ENCODE data around the gene RARG. TPM values are rescaled to one million over a fixed set of nuclear protein-coding genes. Genes with fewer than 3 reads are reported as not detected.

The RARG gene
- total RNA-seq, 1 experiment from 2014 or later: 118 TPM

DNA sequence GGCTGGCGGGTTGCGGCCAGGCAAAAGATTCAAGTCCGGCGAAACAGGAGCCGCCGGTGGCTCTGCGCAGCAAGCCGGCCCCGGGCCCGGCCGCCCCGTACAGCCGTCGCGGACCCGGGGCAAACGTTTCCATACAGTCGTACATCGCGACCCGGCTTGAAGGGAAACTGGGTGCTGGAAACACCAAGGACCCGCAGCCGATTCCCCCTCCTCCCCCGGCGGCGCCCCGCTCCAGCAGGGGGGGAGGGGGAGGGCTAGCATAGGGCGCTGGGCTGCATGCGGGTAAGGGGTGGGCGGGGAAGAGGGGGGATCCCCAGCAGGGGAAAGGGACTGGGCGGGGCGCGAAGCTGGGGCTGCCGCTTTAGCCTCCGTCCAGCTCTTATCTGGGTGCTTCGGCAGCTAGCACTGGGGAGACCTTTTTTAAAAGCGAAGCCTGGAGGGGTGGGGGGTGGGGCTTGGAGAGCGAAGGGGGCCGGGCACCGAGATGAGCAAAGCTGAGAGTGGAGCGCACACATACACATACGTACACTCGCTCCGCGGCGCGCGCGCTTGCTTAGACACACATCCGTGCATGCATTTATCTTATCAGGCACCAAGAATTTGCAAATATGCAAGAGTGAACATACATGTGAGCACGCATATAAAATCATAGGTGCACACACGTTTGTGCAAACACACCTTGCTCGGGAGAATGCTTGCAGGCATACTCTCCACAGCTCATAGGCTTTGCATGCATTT lies 11.9 kb downstream of the RARG start:
- Histone ChIP-seq H3K79me2 (ENCODE audit: low read depth) (peaks cover 46% of the 10 kb centered on the region), H3K9me2 (ENCODE audit: insufficient read depth) (no peaks in the 10 kb centered on the region), H3K27me3 (ENCODE audit: insufficient read depth, low read depth) (no peaks in the 10 kb centered on the region), H3K36me3 (ENCODE audit: low read depth) (no peaks in the 10 kb centered on the region), H4K20me1 (ENCODE audit: insufficient read depth) (no peaks in the 10 kb centered on the region), H3K4me1 (replicated peaks; ENCODE audit: insufficient read depth) (peaks cover 76% of the 10 kb centered on the region), H3K27ac (peak overlapping the region; percentile 26; the same call in 1 of the 2 replicates), H2AFZ (peak overlapping the region; percentile 3; the same call in 1 of the 2 replicates), H3K4me3 (peak overlapping the region; percentile 68), H3K9me3 (ENCODE audit: insufficient read depth, low read depth) (no peaks in the 10 kb centered on the region), H3F3A (ENCODE audit: insufficient read depth, low read depth) (peaks cover 43% of the 10 kb centered on the region), H3K4me2 (peak overlapping the region; percentile 98)
- POLR2A ChIA-PET (ENCODE audit: unreplicated experiment): interaction anchor here (0.6 to 0.8 kb wide), 8 partner anchors 17 to 102 kb away, joined by 3 to 26 read pairs (median 5); partner anchors contain the start of gene PFDN5
- DNase-seq: peak; percentile 57 to 69
- intact Hi-C loops (cut with micrococcal nuclease; ENCODE audit: unreplicated experiment): loop anchor here (1.0 to 2.0 kb wide), 3 partner anchors 31 to 79 kb away; partner anchors contain the start of genes CSAD, MYG1 and ZNF740
- CTCF ChIA-PET: interaction anchor here (0.6 to 1.2 kb wide), 2 partner anchors 31 to 848 kb away, joined by 3 read pairs; no protein-coding TSS in a partner anchor
- TF ChIP-seq, protein P1, sequence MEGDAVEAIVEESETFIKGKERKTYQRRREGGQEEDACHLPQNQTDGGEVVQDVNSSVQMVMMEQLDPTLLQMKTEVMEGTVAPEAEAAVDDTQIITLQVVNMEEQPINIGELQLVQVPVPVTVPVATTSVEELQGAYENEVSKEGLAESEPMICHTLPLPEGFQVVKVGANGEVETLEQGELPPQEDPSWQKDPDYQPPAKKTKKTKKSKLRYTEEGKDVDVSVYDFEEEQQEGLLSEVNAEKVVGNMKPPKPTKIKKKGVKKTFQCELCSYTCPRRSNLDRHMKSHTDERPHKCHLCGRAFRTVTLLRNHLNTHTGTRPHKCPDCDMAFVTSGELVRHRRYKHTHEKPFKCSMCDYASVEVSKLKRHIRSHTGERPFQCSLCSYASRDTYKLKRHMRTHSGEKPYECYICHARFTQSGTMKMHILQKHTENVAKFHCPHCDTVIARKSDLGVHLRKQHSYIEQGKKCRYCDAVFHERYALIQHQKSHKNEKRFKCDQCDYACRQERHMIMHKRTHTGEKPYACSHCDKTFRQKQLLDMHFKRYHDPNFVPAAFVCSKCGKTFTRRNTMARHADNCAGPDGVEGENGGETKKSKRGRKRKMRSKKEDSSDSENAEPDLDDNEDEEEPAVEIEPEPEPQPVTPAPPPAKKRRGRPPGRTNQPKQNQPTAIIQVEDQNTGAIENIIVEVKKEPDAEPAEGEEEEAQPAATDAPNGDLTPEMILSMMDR (conservative IDR thresholded peaks at IDR 0.05): no peak
- TF ChIP-seq EZH2 (IDR thresholded peaks at IDR 0.05; ENCODE audit: low read depth): no peak
- BruUV-seq (replicated peaks): no TSS peak

DNA sequence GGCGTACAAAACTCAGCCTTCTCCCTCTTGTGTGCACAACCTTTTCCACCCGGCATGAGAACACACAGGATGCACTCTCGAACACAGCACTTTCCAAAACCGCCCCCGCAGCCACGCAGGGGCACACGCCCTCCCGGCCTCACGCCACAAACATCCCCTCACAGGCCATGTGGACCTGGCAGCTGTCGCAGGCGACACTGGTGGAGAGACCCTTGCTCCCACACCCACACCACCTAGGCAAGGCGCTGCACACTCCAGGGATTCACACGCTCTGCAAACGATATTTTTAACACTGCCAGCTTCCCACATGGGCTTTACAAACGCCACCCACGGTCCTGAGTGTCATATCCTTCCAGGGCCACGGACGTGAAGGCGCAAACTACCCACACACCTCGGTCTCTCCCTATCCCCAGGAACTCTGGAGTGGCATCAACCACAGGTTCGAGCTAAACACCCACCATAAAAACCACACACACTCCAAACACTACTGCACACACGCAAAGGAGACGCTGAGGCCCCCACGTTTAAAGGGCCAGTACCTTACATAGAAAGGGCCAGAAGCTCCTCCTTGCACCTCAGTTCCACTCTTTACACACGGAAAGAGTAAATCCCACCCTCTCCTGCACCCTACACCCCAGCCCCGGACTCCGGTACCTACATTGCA lies 12.6 kb downstream of the RARG start:
- intact Hi-C loops (cut with micrococcal nuclease; ENCODE audit: unreplicated experiment): no loop called here
- no peak for DNase-seq
- Histone ChIP-seq H2AFZ (peak overlapping the region; percentile 3; the same call in 1 of the 2 replicates), H4K20me1 (ENCODE audit: insufficient read depth) (no peaks in the 10 kb centered on the region), H3K4me3 (peak overlapping the region; percentile 68), H3K27me3 (ENCODE audit: insufficient read depth, low read depth) (no peaks in the 10 kb centered on the region), H3K36me3 (ENCODE audit: low read depth) (no peaks in the 10 kb centered on the region; the same call in 1 of the 2 replicates), H3K4me2 (peak overlapping the region; percentile 98), H3K9me3 (ENCODE audit: insufficient read depth, low read depth) (no peaks in the 10 kb centered on the region), H3F3A (ENCODE audit: insufficient read depth, low read depth) (peaks cover 36% of the 10 kb centered on the region), H3K79me2 (ENCODE audit: low read depth) (peaks cover 46% of the 10 kb centered on the region), H3K27ac (no peak overlapping the region), H3K9me2 (ENCODE audit: insufficient read depth) (no peaks in the 10 kb centered on the region), H3K4me1 (replicated peaks; ENCODE audit: insufficient read depth) (peaks cover 69% of the 10 kb centered on the region)
- TF ChIP-seq EZH2 (IDR thresholded peaks at IDR 0.05; ENCODE audit: low read depth): no peak
- TF ChIP-seq, protein P1 (conservative IDR thresholded peaks at IDR 0.05): no peak
- POLR2A ChIA-PET (ENCODE audit: unreplicated experiment): interaction anchor here (0.6 to 0.8 kb wide), 2 partner anchors 33 to 76 kb away, joined by 3 to 4 read pairs; partner anchors contain the start of gene PFDN5
- CTCF ChIA-PET: no interaction called here
- TSS peak; percentile 20 for BruUV-seq (replicated peaks)

DNA sequence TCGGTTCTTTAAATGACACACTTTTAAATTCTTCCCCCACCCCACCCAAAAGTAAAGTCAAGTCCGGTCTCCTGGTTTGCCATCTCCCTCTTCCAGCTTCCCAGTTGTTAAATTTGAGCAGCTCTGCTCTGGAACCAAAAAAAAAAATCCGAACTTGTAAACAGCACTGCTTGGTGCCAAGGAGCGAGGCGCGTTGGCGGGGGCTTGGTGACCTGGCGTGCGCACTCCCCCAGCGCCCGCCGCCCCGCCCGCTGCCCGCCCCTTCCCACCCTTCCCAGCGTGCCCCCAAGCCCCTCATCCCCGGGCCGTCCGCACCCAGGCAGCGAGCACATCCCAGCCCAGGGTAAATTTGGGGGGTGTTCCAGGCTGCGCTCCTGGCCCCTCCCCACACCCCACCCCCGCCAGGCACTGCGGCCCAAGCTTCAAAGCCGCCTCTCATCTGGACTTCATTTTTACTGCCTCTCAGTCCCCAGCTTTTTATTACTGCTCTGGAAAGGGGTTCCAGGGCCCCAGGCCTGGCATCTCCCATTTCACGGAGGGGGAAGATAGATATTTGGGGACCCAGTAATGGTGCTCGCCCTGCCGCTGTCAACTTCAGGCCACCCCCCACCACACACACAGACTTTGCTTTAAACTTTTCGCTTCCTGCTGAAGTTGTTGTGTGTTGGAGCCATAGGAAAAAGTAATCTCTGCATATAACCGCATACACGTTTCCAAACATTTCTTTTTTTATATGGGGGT lies 13.3 kb downstream of the RARG start:
- peaks cover 29% of the 10 kb centered on the region for H3F3A ChIP-seq (ENCODE audit: insufficient read depth, low read depth)
- CTCF ChIA-PET: no interaction called here
- intact Hi-C loops (cut with micrococcal nuclease; ENCODE audit: unreplicated experiment): no loop called here

More for the DNA sequence above, 13.3 kb downstream of the RARG start:
- Histone ChIP-seq H3K9me2 (ENCODE audit: insufficient read depth) (no peaks in the 10 kb centered on the region), H3K4me1 (replicated peaks; ENCODE audit: insufficient read depth) (peaks cover 62% of the 10 kb centered on the region), H3K4me2 (peak overlapping the region; percentile 98), H4K20me1 (ENCODE audit: insufficient read depth) (no peaks in the 10 kb centered on the region), H3K27ac (no peak overlapping the region), H2AFZ (peak overlapping the region; percentile 3; the same call in 1 of the 2 replicates), H3K79me2 (ENCODE audit: low read depth) (peaks cover 46% of the 10 kb centered on the region), H3K9me3 (ENCODE audit: insufficient read depth, low read depth) (no peaks in the 10 kb centered on the region), H3K27me3 (ENCODE audit: insufficient read depth, low read depth) (no peaks in the 10 kb centered on the region), H3K4me3 (peak overlapping the region; percentile 68), H3K36me3 (ENCODE audit: low read depth) (no peaks in the 10 kb centered on the region; the same call in 1 of the 2 replicates)
- BruUV-seq (replicated peaks): no TSS peak
- DNase-seq: no peak
- no peak for TF ChIP-seq EZH2 (IDR thresholded peaks at IDR 0.05; ENCODE audit: low read depth)
- TF ChIP-seq, protein P1 (conservative IDR thresholded peaks at IDR 0.05): no peak
- POLR2A ChIA-PET (ENCODE audit: unreplicated experiment): interaction anchor here (0.6 kb wide), 1 partner anchor 48 kb away, joined by 3 read pairs; no protein-coding TSS in a partner anchor
